IMR-90 (cell line): Measurements from ENCODE around the gene TIMM29. TPM values are rescaled to one million over a fixed set of nuclear protein-coding genes. Genes with fewer than 3 reads are reported as not detected.

Experiments used
- ATAC-seq: fragments of 200-7000 bp; cut with Tn5 transposase; 2 replicates; pipeline ENCODE4 v1.9.1; 2020; ENCODE audit warnings: low read depth, mild to moderate bottlenecking, moderate library complexity
- BruUV-seq: library from RNA; stranded (reverse); fragments of 400-500 nt; replicated peaks from 2 replicates; lab custom pipeline; 2021; lab: Mats Ljungman, UMichigan
- CTCF ChIA-PET: fragments of 300-600 bp; formaldehyde crosslinking; extraction: SDS; loops from one replicate; lab custom pipeline; 2021; ENCODE audit warnings: antibody characterized with exemption; lab: Yijun Ruan, JAX
- POLR2A ChIA-PET: fragments of 300-600 bp; sonication (Branson Sonifier 250); formaldehyde crosslinking; loops from one replicate; lab custom pipeline; 2022; ENCODE audit warnings: antibody characterized with exemption; ENCODE audit not compliant: unreplicated experiment; lab: Charles Lee
- DNase-seq: peaks from one replicate; pipeline ENCODE4 v3.0.0; 2013
- H2AFZ ChIP-seq: replicated peaks from 2 replicates; pipeline ENCODE3; 2013; ENCODE audit warnings: low read length, mild to moderate bottlenecking; ENCODE audit not compliant: poor library complexity
- H2AK5ac ChIP-seq: 2 replicates; pipeline ENCODE4 v1.6.1; 2013; ENCODE audit warnings: low read depth, low read length, inconsistent platforms
- H2AK9ac ChIP-seq: replicated peaks from 2 replicates; pipeline ENCODE3; 2013; ENCODE audit warnings: mild to moderate bottlenecking, low read depth, low read length, moderate library complexity; ENCODE audit not compliant: poor library complexity
- H2BK120ac ChIP-seq: 2 replicates; pipeline ENCODE4 v1.6.1; 2013; ENCODE audit warnings: low read depth, low read length, inconsistent platforms
- H2BK15ac ChIP-seq: 3 replicates; pipeline ENCODE4 v1.6.1; 2013; ENCODE audit warnings: low read depth, low read length, inconsistent platforms
- H2BK20ac ChIP-seq: 2 replicates; pipeline ENCODE4 v1.6.1; 2013; ENCODE audit warnings: low read depth, mild to moderate bottlenecking, inconsistent platforms, low read length, moderate library complexity
- H2BK5ac ChIP-seq: 2 replicates; pipeline ENCODE4 v1.6.1; 2013; ENCODE audit warnings: mild to moderate bottlenecking, low read depth, low read length, inconsistent platforms; ENCODE audit not compliant: poor library complexity, severe bottlenecking
- H3K14ac ChIP-seq: replicated peaks from 2 replicates; pipeline ENCODE4 v1.6.1; 2013; ENCODE audit warnings: low read depth, low read length, inconsistent platforms
- H3K18ac ChIP-seq: 2 replicates; pipeline ENCODE4 v1.6.1; 2013; ENCODE audit warnings: low read depth, low read length, control low read depth
- H3K23ac ChIP-seq: 2 replicates; pipeline ENCODE4 v1.6.1; 2013; ENCODE audit warnings: low read depth, low read length, inconsistent platforms
- H3K27ac ChIP-seq: 2 replicates; pipeline ENCODE4 v1.5.1; 2013; ENCODE audit warnings: mild to moderate bottlenecking, control low read depth, low read length; ENCODE audit not compliant: insufficient read depth
- H3K27me3 ChIP-seq: 2 replicates; pipeline ENCODE4 v1.6.1; 2013; ENCODE audit warnings: low read length; ENCODE audit not compliant: control insufficient read depth, insufficient read depth
- H3K36me3 ChIP-seq: 2 replicates; pipeline ENCODE4 v1.6.1; 2013; ENCODE audit warnings: low read length, mixed read lengths; ENCODE audit not compliant: control insufficient read depth, insufficient read depth
- H3K4ac ChIP-seq: 2 replicates; pipeline ENCODE4 v1.6.1; 2013; ENCODE audit warnings: low read depth, low read length, inconsistent platforms
- H3K4me1 ChIP-seq: 2 replicates; pipeline ENCODE4 v1.6.1; 2013; ENCODE audit warnings: low read length, mixed read lengths; ENCODE audit not compliant: control insufficient read depth, insufficient read depth
- H3K4me2 ChIP-seq: 2 replicates; pipeline ENCODE4 v1.6.1; 2013; ENCODE audit warnings: low read depth, mild to moderate bottlenecking, control low read depth, low read length, moderate library complexity
- H3K4me3 ChIP-seq: 2 replicates; pipeline ENCODE4 v1.5.1; 2013; ENCODE audit warnings: low read depth, mild to moderate bottlenecking, control low read depth, low read length, moderate library complexity; ENCODE audit not compliant: insufficient read depth
- H3K56ac ChIP-seq: 2 replicates; pipeline ENCODE4 v1.6.1; 2013; ENCODE audit warnings: low read length, inconsistent platforms; ENCODE audit not compliant: insufficient read depth; ENCODE audit errors: extremely low read depth
- H3K79me1 ChIP-seq, 2 experiments: 2 replicates each; pipeline ENCODE4 v1.6.1; 2013; ENCODE audit warnings: low read length in 2 of 2, inconsistent platforms in 1 of 2, low read depth in 1 of 2
- H3K9ac ChIP-seq: 2 replicates; pipeline ENCODE4 v1.6.1; 2013; ENCODE audit warnings: low read depth, low read length, control low read depth
- H3K9me1 ChIP-seq: 2 replicates; pipeline ENCODE4 v1.6.1; 2013; ENCODE audit warnings: low read length, inconsistent platforms; ENCODE audit not compliant: insufficient read depth
- H3K9me3 ChIP-seq: 2 replicates; pipeline ENCODE4 v1.6.1; 2013; ENCODE audit warnings: low read length; ENCODE audit not compliant: control insufficient read depth, insufficient read depth
- H4K20me1 ChIP-seq: 2 replicates; pipeline ENCODE4 v1.6.1; 2013; ENCODE audit warnings: low read length, inconsistent platforms; ENCODE audit not compliant: insufficient read depth
- H4K5ac ChIP-seq: 2 replicates; pipeline ENCODE4 v1.6.1; 2013; ENCODE audit warnings: mild to moderate bottlenecking, low read depth, low read length, control low read depth
- H4K8ac ChIP-seq, 2 experiments: 2 replicates each; pipeline ENCODE4 v1.6.1; 2013; ENCODE audit warnings: low read depth in 2 of 2, low read length in 2 of 2, control low read depth in 1 of 2, inconsistent platforms in 1 of 2
- H4K91ac ChIP-seq: 2 replicates; pipeline ENCODE4 v1.6.1; 2013; ENCODE audit warnings: low read depth, low read length, inconsistent platforms; ENCODE audit not compliant: insufficient read depth
- BHLHE40 ChIP-seq: fragments of 150-350 bp; IDR thresholded peaks from 2 replicates; pipeline ENCODE4 v1.6.1; 2016; ENCODE audit warnings: mild to moderate bottlenecking, low read depth, low read length
- CEBPB ChIP-seq: IDR thresholded peaks from 2 replicates; pipeline ENCODE4 v1.6.1; 2012; ENCODE audit warnings: low read depth, low read length, improper control_type of control experiment
- CHD1 ChIP-seq: IDR thresholded peaks from 2 replicates; pipeline ENCODE4 v1.6.1; 2012; ENCODE audit warnings: low read depth, low read length, improper control_type of control experiment
- CTCF ChIP-seq: conservative IDR thresholded peaks from 2 replicates; pipeline ENCODE4 v1.5.1; 2012; ENCODE audit warnings: mild to moderate bottlenecking, low read depth, low read length, improper control_type of control experiment
- ELK1 ChIP-seq: fragments of 150-350 bp; IDR thresholded peaks from 2 replicates; pipeline ENCODE4 v1.6.1; 2016; ENCODE audit warnings: low read depth, mild to moderate bottlenecking, low read length, moderate library complexity, borderline replicate concordance
- FOS ChIP-seq: fragments of 150-350 bp; IDR thresholded peaks from 2 replicates; pipeline ENCODE4 v1.6.1; 2016; ENCODE audit warnings: low read depth, low read length
- MAFK ChIP-seq: IDR thresholded peaks from 2 replicates; pipeline ENCODE4 v1.6.1; 2012; ENCODE audit warnings: low read depth, low read length, improper control_type of control experiment
- MAZ ChIP-seq: IDR thresholded peaks from 2 replicates; pipeline ENCODE4 v1.6.1; 2012; ENCODE audit warnings: low read depth, mild to moderate bottlenecking, low read length, improper control_type of control experiment, moderate library complexity, borderline replicate concordance
- MXI1 ChIP-seq: IDR thresholded peaks from 2 replicates; pipeline ENCODE4 v1.6.1; 2012; ENCODE audit warnings: low read depth, mild to moderate bottlenecking, low read length, moderate library complexity, borderline replicate concordance
- NFE2L2 ChIP-seq: fragments of 150-350 bp; IDR thresholded peaks from 2 replicates; pipeline ENCODE4 v1.6.1; 2016; ENCODE audit warnings: low read depth, mild to moderate bottlenecking, low read length
- POLR2A ChIP-seq: IDR thresholded peaks from 2 replicates; pipeline ENCODE4 v1.6.1; 2012; ENCODE audit warnings: mild to moderate bottlenecking, low read depth, low read length
- RAD21 ChIP-seq: IDR thresholded peaks from 2 replicates; pipeline ENCODE4 v1.6.1; 2012; ENCODE audit warnings: low read length, improper control_type of control experiment
- RCOR1 ChIP-seq: IDR thresholded peaks from 2 replicates; pipeline ENCODE4 v1.6.1; 2012; ENCODE audit warnings: mild to moderate bottlenecking, low read length, improper control_type of control experiment; ENCODE audit not compliant: insufficient replicate concordance
- RFX5 ChIP-seq: IDR thresholded peaks from 2 replicates; pipeline ENCODE4 v1.8.0; 2012; ENCODE audit warnings: low read depth, mild to moderate bottlenecking, low read length, moderate library complexity
- SMC3 ChIP-seq: fragments of 150-350 bp; IDR thresholded peaks from 2 replicates; pipeline ENCODE4 v1.6.1; 2016; ENCODE audit warnings: low read depth, mild to moderate bottlenecking, antibody characterized with exemption, low read length, moderate library complexity
- USF2 ChIP-seq: fragments of 150-350 bp; IDR thresholded peaks from 2 replicates; pipeline ENCODE4 v1.6.1; 2017; ENCODE audit warnings: mild to moderate bottlenecking, antibody characterized with exemption, low read length, low read depth
- WGBS, 2 experiments: methylation state at CpG; one replicate each; pipeline versions ENCODE4 v1.1.5 to v1.1.7; 2013; ENCODE audit warnings: missing lambda C conversion rate in 2 of 2; ENCODE audit not compliant: insufficient read length in 1 of 2; ENCODE audit errors: extremely low coverage in 2 of 2; 5-methylcytosine and 5-hydroxymethylcytosine counted together
- dilution Hi-C: fragments of 300-500 bp; cut with HindIII; formaldehyde crosslinking; loops from one replicate; pipeline ENCODE4 v1.14.3; 2018; ENCODE audit warnings: low sequenced_read_pairs; ENCODE audit not compliant: unreplicated experiment
- in situ Hi-C: fragments of 300-500 bp; cut with MboI; formaldehyde crosslinking; loops from 3 replicates; pipeline ENCODE4 v1.14.3; 2019; ENCODE audit warnings: low sequenced_read_pairs, inconsistent platforms, mixed read lengths
- intact Hi-C: fragments of 100-400 bp; cut with micrococcal nuclease; formaldehyde crosslinking; loops from 2 replicates; pipeline ENCODE4 v1.10.0; 2022
- polyA plus RNA-seq, 3 experiments: library from polyadenylated mRNA; depleted of rRNA; stranded (reverse); fragments of >200 nt; gene quantifications; 2 replicates each; pipeline ENCODE4 v1.2.3, GENCODE V29; 2012; ENCODE audit warnings: low replicate concordance in 1 of 3
- total RNA-seq: library from RNA; depleted of rRNA; stranded (reverse); fragments of >200 nt; gene quantifications from 2 replicates; pipeline ENCODE4 v1.2.3, GENCODE V29; 2012

TIMM29 gene
- total and polyA plus RNA-seq, 2 of the 4 experiments (the other 2 are of a cell fraction), result 9.3 to 13.4 TPM

- BruUV-seq, result no TSS peak
- CTCF ChIA-PET, result no interaction called here
- ATAC-seq (no peak), DNase-seq (no peak)
- H3K9me1 ChIP-seq, result no peaks in the 10 kb centered on the region
- no peak overlapping the region for H3K4me3 ChIP-seq
- no peak overlapping the region for H3K9ac ChIP-seq
- peaks cover 12% of the 10 kb centered on the region for H3K4me1 ChIP-seq
- dilution Hi-C loops, result no loop called here
- no peak overlapping the region for H4K5ac ChIP-seq
- H3K4ac ChIP-seq, result no peak overlapping the region
- no peak overlapping the region for H3K27ac ChIP-seq
- H3K9me3 ChIP-seq, result no peaks in the 10 kb centered on the region
- H2AK5ac ChIP-seq, result no peak overlapping the region
- no peak overlapping the region for H2BK15ac ChIP-seq
- H3K56ac ChIP-seq, result no peak overlapping the region
- H2BK20ac ChIP-seq, result no peak overlapping the region
- H4K20me1 ChIP-seq, result peaks cover 14% of the 10 kb centered on the region
- no CpG with 5 or more reads among the region's 6 CpGs for WGBS, 2 experiments
- no peak overlapping the region for H2BK120ac ChIP-seq
- peak overlapping the region; percentile 3 for H2AK9ac ChIP-seq
- POLR2A ChIA-PET, result no interaction called here
- intact Hi-C loops, result no loop called here
- H3K14ac ChIP-seq, result no peak overlapping the region
- no peak overlapping the region for H4K8ac ChIP-seq
- peaks cover 56% of the 10 kb centered on the region for H3K36me3 ChIP-seq
- in situ Hi-C loops, result no loop called here
- peaks cover 9 to 27% of the 10 kb centered on the region in 2 experiments; a peak in 3 of 4 replicates for H3K79me1 ChIP-seq
- no peak overlapping the region for H4K91ac ChIP-seq
- H3K4me2 ChIP-seq, result no peak overlapping the region
- H3K18ac ChIP-seq, result no peak overlapping the region
- no peak for TF ChIP-seq CTCF
- TF ChIP-seq CHD1, result no peak
- no peak for TF ChIP-seq CEBPB
- TF ChIP-seq RCOR1, result no peak
- no peak for TF ChIP-seq USF2
- no peak for TF ChIP-seq RFX5
- no peak for TF ChIP-seq MAZ
- no peak for TF ChIP-seq FOS
- TF ChIP-seq RAD21, result no peak
- no peak for TF ChIP-seq SMC3
- TF ChIP-seq MXI1, result no peak
- no peak for TF ChIP-seq MAFK
- TF ChIP-seq NFE2L2, result no peak
- no peak for TF ChIP-seq BHLHE40
- no peak for TF ChIP-seq POLR2A
- no peak for TF ChIP-seq ELK1
- H3K27me3 ChIP-seq, result no peaks in the 10 kb centered on the region
- no peak overlapping the region for H2BK5ac ChIP-seq
- H2AFZ ChIP-seq, result no peak overlapping the region
- no peak overlapping the region for H3K23ac ChIP-seq
Measured at GRCh38 chr19:10916602-10917001, 12.0 kb upstream of the TIMM29 start.
